GM12878 (cell line): Measurements from ENCODE around the gene YPEL3. TPM values are rescaled to one million over a fixed set of nuclear protein-coding genes. Genes with fewer than 3 reads are reported as not detected.

Experiments
- BRCA1 ChIP-seq: IDR thresholded peaks from 2 replicates; pipeline ENCODE4 v1.6.1; 2011; ENCODE audit warnings: low read depth, low read length, improper control_type of control experiment
- CHD1 ChIP-seq: IDR thresholded peaks from 2 replicates; pipeline ENCODE4 v1.6.1; 2012; ENCODE audit warnings: low read depth, low read length, improper control_type of control experiment
- FOXK2 ChIP-seq: fragments of 450-650 bp; IDR thresholded peaks from 2 replicates; pipeline ENCODE4 v1.6.1; 2017; ENCODE audit warnings: mild to moderate bottlenecking, moderate library complexity
- HDGF ChIP-seq: fragments of 450-650 bp; IDR thresholded peaks from 2 replicates; pipeline ENCODE4 v1.6.1; 2016; ENCODE audit warnings: antibody characterized with exemption
- IRF5 ChIP-seq: fragments of 450-650 bp; IDR thresholded peaks from 2 replicates; pipeline ENCODE4 v1.6.1; 2017; ENCODE audit warnings: borderline replicate concordance
- MLLT1 ChIP-seq: fragments of 450-650 bp; IDR thresholded peaks from 2 replicates; pipeline ENCODE4 v1.6.1; 2016; ENCODE audit warnings: mild to moderate bottlenecking
- MTA2 ChIP-seq: fragments of 450-650 bp; IDR thresholded peaks from 2 replicates; pipeline ENCODE4 v1.6.1; 2016; ENCODE audit warnings: low read depth, mild to moderate bottlenecking, moderate library complexity
- MTA3 ChIP-seq: IDR thresholded peaks from 2 replicates; pipeline ENCODE4 v1.6.1; 2012; ENCODE audit warnings: low read length, inconsistent platforms, borderline replicate concordance
- NFIC ChIP-seq: IDR thresholded peaks from 2 replicates; pipeline ENCODE4 v1.6.1; 2012; ENCODE audit warnings: low read depth, mild to moderate bottlenecking, inconsistent platforms, low read length, moderate library complexity
- NFYB ChIP-seq: IDR thresholded peaks from 2 replicates; pipeline ENCODE4 v1.6.1; 2011; ENCODE audit warnings: low read depth, mild to moderate bottlenecking, low read length, improper control_type of control experiment, moderate library complexity; ENCODE audit not compliant: insufficient read depth
- NRF1 ChIP-seq: conservative IDR thresholded peaks from 2 replicates; pipeline ENCODE4 v1.6.1; 2011; ENCODE audit warnings: mild to moderate bottlenecking, low read depth, low read length, improper control_type of control experiment
- PAX5 ChIP-seq: IDR thresholded peaks from 2 replicates; pipeline ENCODE4 v1.6.1; 2011; ENCODE audit warnings: low read depth, low read length, borderline replicate concordance
- PKNOX1 ChIP-seq: fragments of 450-650 bp; IDR thresholded peaks from 2 replicates; pipeline ENCODE4 v1.6.1; 2016; ENCODE audit warnings: mild to moderate bottlenecking
- POLR2A ChIP-seq: IDR thresholded peaks from 2 replicates; pipeline ENCODE4 v1.6.1; 2011; ENCODE audit warnings: low read depth, mild to moderate bottlenecking, low read length
- SKIL ChIP-seq: fragments of 450-650 bp; IDR thresholded peaks from 2 replicates; pipeline ENCODE4 v1.6.1; 2017; ENCODE audit warnings: mild to moderate bottlenecking, low read depth, inconsistent platforms; ENCODE audit not compliant: poor library complexity, severe bottlenecking
- SREBF2 ChIP-seq: IDR thresholded peaks from 2 replicates; pipeline ENCODE4 v1.6.1; 2012; ENCODE audit warnings: mild to moderate bottlenecking, low read length
- STAT3 ChIP-seq: IDR thresholded peaks from 2 replicates; pipeline ENCODE4 v1.6.1; 2011; ENCODE audit warnings: low read depth, low read length, improper control_type of control experiment
- TCF3 ChIP-seq: IDR thresholded peaks from 2 replicates; pipeline ENCODE4 v1.6.1; 2012; ENCODE audit warnings: low read depth, mild to moderate bottlenecking, low read length, borderline replicate concordance; ENCODE audit not compliant: insufficient read depth
- ZNF207 ChIP-seq: fragments of 450-650 bp; IDR thresholded peaks from 2 replicates; pipeline ENCODE4 v1.6.1; 2014; ENCODE audit warnings: antibody characterized with exemption, mild to moderate bottlenecking, borderline replicate concordance
- ZNF592 ChIP-seq: fragments of 450-650 bp; IDR thresholded peaks from 2 replicates; pipeline ENCODE4 v1.6.1; 2017; ENCODE audit warnings: mild to moderate bottlenecking, moderate library complexity
- polyA plus RNA-seq, 11 experiments: library from polyadenylated mRNA; depleted of rRNA in 4 of 11; unstranded in 6 of 11; stranded (reverse) in 5 of 11; fragments of >200 nt; fragmentation: Nextera tagmentation in 4 of 11; fragmentation: Illumina TruSeq in 1 of 11; extraction: Ambion mirVana in 4 of 11; extraction: Trizol in 1 of 11; gene quantifications; 1 replicate in 1 of 11; 2 replicates in 10 of 11; pipeline versions ENCODE4 v1.2.1 to v1.2.3, GENCODE V29; 2011 to 2016; ENCODE audit warnings: inconsistent platforms in 2 of 11, missing spikeins in 2 of 11, low read depth in 1 of 11
- total RNA-seq, 4 experiments: library from RNA; depleted of rRNA in 3 of 4; stranded (reverse); fragments of >200 nt in 3 of 4; fragmentation: Illumina TruSeq in 1 of 4; extraction: Trizol in 1 of 4; gene quantifications; 2 replicates each; pipeline versions ENCODE4 v1.2.1 to v1.2.3, GENCODE V29; 2013 to 2021

The YPEL3 gene
- total and polyA plus RNA-seq, 10 of the 15 experiments (the other 5 are each of a cell fraction or from before 2014, with no cell fraction given): 1.3 to 22.0 (median 12.1) TPM

- peak; percentile 97 for TF ChIP-seq ZNF592
- 0 out of 2 replicates have a peak, but pooled peaks have one; percentile 64 for TF ChIP-seq HDGF
- peak; percentile 77; the same call in 1 of the 2 replicates for TF ChIP-seq MLLT1
- no peak for TF ChIP-seq POLR2A
- no peak for TF ChIP-seq IRF5
- TF ChIP-seq SREBF2: no peak
- peak; percentile 68 for TF ChIP-seq STAT3
- peak; percentile 41 for TF ChIP-seq SKIL
- TF ChIP-seq CHD1: 0 out of 2 replicates have a peak, but pooled peaks have one; percentile 35
- TF ChIP-seq NFIC: no peak
- 0 out of 2 replicates have a peak, but pooled peaks have one; percentile 54 for TF ChIP-seq PAX5
- peak; percentile 60 for TF ChIP-seq MTA2
- TF ChIP-seq MTA3: peak; percentile 29; the same call in 1 of the 2 replicates
- 0 out of 2 replicates have a peak, but pooled peaks have one; percentile 9 for TF ChIP-seq NRF1
- TF ChIP-seq ZNF207: no peak
- TF ChIP-seq FOXK2: no peak
- no peak; the same call in 1 of the 2 replicates for TF ChIP-seq PKNOX1
- TF ChIP-seq TCF3: peak; percentile 83; the same call in 1 of the 2 replicates
- no peak for TF ChIP-seq BRCA1
- peak; percentile 38; the same call in 1 of the 2 replicates for TF ChIP-seq NFYB
Observed at GRCh38 chr16:30092373-30093010, 3.5 kb downstream of the YPEL3 start (continued).
